HG03521 (cell line): ENCODE results near the gene URI1.
A peak's percentile ranks its signal among the peaks of the same experiment; 100 is the strongest.
"Not testable (repeated sequence)": the region's sequence is repeated elsewhere in the genome, so short reads cannot be mapped to it uniquely, and the experiment has no call there.

ENCODE experiments used
- ATAC-seq: cut with Tn5 transposase; IDR thresholded peaks from one replicate; pipeline ENCODE4 v1.9.1; 2021; ENCODE audit warnings: mild to moderate bottlenecking, moderate library complexity; ENCODE audit not compliant: unreplicated experiment

Gene URI1

DNA sequence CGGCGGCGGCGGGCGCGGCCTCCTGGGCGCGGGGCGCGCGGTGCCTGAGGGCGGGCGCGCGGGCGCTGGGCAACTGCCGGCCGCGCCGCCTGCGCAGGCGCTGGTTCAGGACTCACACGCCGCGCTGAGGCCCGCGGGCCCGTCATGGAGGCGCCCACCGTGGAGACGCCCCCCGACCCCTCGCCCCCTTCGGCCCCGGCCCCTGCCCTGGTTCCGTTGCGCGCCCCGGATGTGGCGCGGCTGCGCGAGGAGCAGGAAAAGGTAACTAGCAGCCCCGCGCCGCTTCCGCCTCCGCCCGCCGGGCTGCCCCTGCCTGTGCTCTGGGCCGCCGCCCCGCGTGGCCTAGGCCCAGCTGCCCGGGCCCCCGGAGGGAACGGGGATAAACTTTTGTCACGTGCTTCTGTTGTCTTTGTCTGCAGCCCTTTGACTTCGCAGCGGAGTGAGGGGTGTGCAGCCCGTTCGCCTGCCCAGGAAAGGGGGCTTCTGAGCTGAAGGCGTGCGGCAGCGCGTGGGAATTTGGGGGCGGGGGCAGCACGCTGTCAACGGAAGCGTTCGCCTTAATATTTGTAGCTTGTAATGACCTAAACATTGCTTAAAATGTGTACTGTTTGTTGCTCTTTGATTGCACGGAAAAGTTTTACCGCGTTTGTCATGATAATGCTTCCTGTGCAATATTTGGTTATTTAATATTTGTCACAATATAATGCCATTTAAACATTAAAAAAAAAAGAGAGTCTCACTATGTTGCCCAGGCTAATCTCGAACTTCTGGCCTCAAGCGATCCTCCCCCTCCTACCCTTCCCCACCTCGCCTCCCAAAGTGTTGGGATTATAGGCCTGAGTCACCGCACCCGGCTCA lies 594 bp downstream of the URI1 start:
- ATAC-seq, result peak; percentile 58

DNA sequence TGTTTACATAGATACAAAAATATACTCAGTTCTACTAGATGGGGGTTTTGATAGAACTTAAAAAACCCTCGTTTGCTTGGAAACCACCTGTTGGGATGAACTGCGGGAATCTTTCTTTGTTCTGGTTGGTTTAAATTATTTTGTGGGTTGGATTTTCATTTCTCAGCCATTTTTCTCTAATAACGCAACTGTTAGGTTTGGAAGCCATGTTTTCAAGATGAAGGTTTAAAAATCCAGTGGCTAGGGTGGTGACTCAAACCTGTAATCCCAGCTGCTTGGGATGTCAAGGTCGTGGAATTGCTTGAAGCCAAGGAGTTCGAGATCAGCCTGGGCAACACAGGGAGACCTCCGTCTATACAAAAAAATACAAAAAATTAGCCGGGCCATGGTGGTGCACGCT lies 1.6 kb downstream of the URI1 start:
- no peak for ATAC-seq

DNA sequence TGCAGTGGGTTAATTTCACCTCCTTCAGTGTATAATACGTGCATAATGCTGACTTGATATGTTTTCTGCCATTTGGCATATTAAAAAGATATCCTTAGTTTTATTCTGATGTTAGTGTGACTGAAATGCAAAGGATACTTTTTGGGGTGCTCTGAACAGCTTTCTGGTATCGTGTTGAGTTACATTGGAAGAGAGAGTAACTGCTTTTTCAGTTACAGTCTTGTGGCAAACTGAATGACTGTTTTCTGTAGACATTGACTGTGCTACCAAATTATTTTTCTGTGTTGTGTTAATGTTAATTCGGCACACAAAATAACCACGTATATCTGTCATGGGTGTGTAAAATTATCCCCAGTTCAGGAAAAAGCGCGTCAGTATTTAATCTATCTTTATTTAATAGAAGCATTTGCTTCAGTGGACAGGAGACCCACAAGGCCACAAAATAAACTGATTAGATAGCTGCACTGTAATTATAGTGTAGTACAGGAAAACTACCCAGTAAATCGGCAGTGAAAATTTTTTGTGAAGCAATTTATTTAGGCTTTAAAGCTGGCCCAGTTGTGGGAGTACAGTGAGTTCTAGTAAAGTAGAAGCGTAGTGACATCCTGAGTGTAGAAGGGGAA lies 2.5 kb downstream of the URI1 start:
- ATAC-seq, result no peak

DNA sequence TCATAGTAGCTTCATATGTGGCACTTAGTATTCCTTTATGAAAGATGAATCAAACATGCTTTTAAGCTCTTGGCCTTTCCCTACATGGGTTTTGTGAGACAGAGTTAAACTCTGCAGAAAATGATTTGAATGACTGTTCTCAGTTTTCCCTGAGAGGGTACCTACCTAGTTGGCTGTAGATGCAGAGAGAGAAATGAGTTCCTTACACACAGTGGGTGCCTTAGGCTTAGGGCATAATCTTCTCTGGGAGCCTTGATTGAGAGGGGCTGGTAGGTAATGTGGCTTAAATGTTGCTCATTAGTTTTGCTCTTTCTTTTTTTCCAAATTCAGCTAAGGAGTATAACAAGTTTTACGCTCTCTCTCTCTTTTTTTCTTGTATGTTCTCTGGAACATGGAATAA lies 3.0 kb downstream of the URI1 start:
- ATAC-seq, result no peak

DNA sequence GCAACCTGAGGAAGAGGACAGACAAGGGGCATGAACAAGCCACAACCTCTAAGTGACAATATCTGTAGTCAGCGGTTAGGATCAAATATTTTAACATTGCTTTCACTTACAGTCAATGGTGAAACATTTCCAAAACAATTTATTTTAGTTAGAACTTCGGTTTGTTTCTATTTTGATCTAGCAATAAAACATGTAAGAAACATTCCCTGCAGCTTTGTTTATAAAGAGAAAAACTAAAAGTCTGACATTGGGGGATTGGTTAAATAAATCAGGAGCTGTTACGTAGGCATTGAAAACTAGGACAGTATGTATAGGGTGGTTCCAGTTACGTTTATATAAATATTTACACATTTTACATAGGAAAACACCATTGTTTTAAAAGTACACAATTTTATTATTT lies 3.4 kb downstream of the URI1 start:
- no peak for ATAC-seq

DNA sequence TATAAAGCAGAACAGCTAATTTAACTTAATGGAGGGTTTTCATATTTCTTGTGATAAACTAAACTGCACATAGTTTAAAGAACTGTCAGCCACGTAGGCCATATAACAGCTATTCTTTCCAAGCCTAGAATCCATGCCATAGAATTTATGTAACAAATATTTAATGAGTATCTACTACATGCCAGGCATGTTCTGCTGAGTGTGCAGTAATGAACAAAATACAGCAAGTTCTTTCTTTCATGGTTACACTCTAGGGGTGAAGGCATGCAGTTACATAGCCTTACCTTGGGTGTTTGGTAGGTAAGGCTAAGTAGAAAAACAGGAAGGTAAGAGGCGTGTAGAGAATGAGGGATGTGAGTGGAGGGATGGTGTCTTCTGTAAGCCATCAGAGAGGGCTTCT lies 4.6 kb downstream of the URI1 start:
- no peak for ATAC-seq

DNA sequence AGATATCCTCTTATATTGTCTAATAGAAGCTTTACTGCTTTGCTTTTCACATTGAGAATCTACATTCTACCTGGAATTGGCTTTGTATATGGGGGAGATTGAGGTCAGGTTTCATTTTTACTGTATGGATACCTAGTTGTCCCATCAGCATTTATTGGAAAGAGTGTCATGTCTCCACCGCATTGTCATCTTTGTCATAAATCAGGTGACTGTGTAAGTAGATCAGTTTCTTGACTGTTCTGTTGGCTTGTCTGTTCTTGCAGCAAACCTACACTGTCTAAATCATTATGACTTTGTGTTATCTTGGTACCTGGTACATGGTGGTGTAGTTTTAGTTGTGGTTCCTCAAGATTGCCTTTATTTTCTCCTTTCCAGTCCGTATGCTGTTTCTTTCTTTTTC lies 5.8 kb downstream of the URI1 start:
- no peak for ATAC-seq

DNA sequence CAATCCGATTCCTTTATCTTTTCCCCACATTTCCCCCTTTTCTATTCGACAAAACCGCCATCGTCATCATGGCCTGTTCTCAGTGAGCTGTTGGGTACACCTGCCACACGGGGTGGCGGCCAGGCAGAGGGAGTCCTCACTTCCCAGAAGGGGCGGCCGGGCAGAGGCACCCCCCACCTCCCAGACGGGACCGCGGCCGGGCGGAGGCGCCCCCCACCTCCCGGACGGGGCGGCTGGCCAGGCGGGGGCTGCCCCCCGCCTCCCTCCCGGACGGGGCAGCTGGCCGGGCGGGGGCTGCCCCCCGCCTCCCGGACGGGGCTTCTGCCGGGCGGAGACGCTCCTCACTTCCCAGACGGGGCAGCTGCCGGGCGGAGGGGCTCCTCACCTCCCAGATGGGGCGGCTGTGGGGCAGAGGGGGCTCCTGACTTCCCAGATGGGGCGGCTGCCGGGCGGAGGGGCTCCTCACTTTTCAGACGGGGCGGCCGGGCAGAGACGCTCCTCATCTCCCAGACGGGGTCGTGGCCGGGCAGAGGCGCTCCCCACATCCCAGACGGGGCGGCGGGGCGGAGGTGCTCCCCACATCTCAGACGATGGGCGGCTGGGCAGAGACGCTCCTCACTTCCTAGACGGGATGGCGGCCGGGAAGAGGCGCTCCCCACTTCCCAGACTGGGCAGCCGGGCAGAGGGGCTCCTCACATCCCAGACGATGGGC lies 6.9 kb downstream of the URI1 start:
- not testable (repeated sequence) for ATAC-seq

DNA sequence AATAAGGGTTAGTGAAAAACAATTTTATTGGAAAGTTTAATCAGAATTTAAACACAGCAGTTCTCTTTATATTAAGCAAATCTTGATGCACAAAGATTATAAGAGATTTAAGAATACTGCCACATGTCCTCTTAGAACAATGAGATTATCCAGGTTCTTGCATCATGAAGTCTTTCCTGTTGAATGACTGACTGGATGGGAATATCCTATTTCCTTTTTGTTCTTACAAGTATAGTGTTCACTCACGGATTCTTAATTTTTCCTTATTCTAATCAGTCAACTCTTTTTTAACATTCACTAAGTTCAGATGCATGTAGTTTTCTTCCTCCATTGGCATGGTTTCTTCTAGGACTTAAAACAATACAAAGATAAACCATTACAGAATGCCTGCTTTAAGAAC lies 10.1 kb downstream of the URI1 start:
- ATAC-seq, result no peak

DNA sequence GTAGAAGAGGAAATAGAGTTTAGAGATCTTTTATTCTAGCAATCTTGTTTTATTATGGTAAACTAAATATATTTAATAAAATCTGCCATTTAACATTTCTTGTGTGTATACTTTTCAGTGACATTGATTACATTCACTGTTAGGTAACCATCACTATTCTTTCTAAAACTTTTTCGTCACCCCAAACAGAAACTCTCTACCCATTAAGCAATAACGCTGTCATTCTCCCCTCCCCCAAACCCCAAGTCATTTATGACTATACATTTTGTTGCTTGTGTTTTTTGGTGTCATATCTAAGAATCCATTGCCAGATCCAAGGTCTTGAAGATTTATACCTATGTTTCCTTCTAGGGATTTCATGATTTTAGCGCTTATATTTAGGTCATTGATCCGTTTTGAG lies 10.6 kb downstream of the URI1 start:
- ATAC-seq, result no peak

DNA sequence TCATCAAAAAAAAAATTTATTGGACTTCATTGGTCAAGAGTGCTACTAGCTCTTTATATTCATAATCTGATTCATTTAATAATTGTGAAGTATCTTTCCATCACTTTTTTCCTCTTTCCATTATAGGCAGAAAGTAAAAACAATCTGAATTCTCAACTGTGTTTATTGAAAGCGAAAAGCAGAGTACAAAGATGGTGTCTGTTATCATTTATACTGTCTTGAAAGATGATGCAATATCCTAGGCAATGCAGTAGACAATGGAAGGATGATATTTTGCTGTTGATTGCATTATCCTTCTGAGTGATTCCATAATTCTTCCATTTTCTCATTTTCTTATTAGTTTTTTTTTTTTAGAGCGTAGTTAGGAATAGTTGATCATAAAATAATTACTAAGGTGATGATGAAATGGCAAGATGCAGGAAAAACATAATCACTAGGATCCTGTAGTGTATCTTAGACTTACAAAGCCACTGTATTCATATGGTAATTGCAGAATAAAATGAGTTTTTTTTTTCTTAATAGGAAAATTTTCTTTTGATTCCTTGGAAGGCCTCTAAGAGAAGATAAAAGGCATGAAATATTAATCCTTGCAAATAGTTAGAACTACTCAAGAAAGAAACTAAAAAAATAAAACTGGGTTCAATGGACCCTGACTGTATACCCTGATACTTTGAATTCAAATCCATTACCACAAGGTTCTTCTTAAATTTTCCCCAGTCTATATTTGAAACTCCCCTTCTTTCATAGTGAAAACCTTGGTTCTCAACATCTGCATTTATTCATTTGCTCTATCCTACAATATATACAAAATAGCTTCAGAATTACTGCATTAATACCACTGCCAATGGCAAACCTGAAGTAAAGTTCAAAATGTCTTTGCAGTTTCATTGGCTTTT lies 11.6 kb downstream of the URI1 start:
- ATAC-seq, result no peak

DNA sequence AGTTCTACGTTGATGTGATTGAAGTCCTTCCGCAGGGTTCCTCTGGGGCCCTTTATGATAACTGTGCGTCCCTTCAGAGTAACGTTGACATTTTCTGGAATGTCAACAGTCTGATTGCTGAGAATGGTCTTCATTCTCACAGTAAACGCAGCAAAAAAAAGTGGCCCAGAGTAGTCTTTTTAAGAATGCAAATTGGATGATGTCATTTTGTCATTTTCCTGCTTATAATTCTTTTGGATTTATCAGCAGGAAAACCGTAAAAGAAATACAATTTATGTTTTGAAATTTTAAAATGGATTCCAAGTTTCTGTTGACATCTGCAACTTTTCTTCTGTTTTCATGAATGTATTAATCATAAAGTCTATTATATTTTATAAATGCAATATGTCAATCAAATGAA lies 14.8 kb downstream of the URI1 start:
- ATAC-seq, result no peak

DNA sequence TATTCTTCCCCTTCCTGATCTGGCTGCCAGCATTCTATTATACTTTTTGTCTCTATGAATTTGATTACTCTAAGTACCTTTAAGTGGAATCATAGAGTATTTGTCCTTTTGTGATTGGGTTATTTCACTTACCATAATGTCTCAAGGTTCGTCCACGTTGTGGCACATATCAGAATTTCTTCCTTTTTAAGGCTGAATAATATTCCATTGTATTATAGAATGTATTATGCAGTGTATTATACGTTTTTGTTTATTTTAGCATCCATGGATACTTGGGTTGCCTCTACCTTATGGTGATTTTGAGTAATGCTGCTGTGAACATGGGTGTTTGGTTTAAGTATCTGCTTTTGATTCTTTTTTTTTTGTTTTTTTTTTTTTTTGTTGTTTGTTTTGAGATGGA lies 19.3 kb downstream of the URI1 start:
- ATAC-seq, result no peak

DNA sequence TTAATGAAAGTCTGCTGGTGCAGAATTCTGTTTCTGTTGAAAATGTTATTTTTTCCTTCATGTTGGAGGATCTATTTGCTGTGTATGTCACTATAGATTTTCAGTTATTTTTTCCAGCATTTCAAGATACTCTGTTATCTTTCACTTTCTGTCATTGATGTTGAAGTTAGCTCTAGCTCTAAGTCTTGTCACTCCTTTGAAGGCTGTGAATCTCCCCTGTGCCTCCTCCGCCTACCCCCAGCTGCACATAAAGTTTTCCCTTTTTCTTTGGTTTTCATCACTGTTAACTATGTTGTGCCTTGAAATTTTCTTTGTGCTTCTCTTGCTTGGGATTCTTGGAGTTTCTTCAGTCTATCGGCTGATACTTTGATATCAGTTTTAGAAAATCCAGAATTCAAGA lies 20.8 kb downstream of the URI1 start:
- ATAC-seq, result no peak

DNA sequence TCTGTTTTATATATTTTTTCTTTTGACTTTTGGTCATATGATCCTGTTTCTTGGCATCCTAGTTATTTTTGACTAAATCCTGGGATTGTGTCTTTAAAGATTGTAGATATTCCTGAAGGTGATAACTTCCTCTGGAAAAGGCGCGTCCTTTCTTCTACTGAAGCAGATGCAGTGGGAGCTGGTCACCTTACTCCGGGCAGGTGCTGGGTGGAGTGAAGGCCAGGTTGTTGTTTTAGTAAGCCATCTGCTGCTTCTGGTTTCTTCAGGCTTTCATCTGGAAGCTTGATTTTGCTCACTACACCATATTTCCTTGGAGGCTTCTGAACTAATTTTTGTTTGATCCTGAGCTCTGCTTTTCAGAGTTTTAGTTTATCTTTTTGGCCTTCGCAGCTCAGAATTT lies 21.5 kb downstream of the URI1 start:
- ATAC-seq, result no peak

DNA sequence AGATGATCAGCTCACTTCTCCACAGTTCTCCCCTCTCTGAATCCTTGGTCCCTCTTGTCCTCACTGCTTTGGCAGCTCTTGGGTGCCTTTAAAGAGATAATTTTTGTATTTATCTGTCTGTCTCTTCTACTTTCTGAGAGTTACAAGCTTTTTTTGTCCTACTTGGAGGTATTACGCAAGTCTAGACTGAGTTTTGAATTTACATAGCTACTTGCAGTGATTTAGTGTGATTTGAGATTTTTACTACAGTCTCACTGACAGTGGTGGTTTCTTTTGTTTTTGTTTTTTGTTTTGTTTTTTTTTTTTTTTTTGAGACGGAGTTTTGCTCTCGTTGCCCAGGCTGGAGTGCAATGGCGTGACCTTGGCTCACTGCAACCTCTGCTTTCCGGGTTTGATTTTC lies 22.1 kb downstream of the URI1 start:
- ATAC-seq, result no peak

DNA sequence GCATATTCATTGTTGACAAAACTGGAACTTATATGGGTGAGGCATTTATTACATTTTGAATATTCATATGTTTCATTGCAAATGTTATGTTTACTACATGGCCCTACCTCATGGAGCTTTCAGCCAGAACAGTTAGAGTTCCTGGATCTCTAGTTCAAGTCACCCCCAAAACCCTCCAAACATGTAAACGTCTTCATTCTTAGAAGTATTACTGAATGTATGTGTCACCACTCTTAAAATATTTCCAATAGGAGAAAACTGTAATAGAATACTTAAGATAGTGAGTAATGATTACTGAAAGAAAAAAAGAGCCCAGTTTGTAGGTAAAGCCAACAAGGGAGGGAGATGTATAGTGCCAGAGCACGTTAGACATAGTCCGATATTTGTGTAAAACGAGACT lies 23.5 kb downstream of the URI1 start:
- no peak for ATAC-seq

DNA sequence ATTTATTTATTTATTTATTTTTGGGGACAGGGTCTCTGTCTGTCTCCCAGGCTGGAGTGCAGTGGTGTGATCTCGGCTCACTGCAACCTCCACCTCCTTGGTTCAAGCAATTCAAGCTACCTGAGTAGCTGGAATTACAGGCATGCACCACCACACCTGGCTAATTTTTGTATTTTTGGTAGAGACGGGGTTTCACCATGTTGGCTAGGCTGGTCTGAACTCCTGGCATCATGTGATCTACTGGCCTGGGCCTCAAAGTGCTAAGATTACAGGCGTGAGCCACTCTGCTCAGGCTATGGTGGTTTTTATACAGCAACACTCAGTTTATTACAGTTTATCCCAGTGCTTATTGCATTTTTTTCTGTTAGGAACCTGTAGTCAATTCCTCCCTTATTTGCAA lies 24.1 kb downstream of the URI1 start:
- ATAC-seq, result not testable (repeated sequence)

DNA sequence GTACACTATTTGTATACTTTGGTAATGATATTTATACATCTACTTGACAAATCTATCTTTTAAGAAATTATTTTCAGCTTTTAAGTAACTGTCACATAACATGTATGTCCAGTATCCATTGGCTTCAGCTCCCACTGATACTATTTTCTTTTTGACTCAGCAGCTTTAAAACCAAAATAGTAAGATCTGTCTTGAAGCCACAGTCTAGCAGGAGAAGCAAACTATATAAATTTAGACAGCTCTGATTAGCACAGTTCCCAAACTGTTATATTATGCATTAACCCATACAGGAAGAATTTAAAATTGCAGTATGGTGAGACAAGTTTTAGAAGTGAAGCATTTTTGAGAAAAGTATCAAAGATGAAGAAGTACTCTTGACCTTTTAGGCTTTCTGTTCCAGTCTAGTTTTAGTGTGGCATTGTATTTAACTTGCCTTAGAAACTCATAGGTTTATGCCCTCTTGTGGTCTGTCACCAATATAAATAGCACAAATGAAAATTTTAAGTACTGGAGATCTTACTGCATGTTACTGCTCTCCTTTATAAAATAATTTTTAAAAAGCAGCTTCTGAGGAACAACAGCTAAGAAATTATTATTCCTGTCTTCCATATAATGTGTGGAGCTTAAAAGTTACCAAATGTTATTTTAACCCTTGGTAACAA lies 24.7 kb downstream of the URI1 start:
- no peak for ATAC-seq

DNA sequence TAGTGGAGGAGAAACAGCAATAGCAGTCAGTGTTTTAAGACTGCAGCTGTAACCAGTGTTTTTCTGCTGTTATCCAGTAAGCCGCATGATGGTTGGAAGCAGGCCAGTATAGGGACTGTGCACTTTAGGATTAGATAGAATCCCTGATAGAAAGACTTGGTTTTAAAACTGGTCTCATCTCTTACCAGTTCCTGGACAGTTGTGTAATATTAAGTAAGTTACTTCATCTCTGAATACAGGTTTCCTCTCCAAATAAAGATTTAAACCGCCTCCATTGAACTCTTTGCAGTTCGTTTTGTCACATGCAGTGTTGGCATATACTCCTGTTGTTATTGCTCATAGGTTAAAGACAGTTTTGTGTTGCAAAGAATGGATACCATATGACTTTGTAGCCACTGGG lies 25.6 kb downstream of the URI1 start:
- no peak for ATAC-seq

DNA sequence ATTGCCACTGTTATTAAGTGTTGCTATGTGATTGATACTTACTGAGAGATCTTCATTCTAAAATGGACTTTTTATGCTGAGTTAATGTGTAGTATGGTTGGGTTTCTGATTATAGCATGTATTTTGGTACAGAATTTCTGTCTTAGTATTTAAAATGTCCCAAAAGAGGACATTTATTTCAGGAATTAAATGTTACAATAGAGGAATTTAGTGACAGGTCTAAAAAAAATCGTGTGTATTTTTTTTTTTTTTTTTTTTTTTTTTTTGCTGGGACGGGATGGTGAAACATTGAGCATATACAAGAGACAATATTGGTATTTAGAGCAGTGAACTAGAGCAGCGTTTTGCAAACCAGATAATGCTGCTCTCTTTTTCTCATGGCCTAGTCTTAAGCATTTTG lies 27.9 kb downstream of the URI1 start:
- ATAC-seq, result no peak
